ENCODE data around the gene RAB40B.

RAB40B gene

DNA sequence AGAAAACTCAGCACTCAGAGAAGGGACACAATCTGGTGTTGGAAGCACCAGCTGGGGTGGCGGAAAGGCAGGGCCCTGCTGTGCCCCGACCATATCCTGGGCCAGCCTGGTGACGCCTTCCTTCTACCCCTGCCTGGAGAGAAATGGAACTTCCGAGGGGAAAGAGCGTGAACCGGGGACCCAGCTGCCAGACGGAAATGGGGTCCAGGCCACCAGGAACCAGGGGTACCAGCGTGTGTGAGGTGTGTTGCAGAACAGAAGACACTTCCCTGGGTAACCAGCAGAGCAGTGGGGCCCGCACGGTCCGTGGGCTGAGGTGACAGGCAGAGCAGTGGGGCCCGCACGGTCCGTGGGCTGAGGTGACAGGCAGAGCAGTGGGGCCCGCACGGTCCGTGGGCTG, 6.8 kb downstream of the RAB40B start:
- DNase-seq, result no peak

DNA sequence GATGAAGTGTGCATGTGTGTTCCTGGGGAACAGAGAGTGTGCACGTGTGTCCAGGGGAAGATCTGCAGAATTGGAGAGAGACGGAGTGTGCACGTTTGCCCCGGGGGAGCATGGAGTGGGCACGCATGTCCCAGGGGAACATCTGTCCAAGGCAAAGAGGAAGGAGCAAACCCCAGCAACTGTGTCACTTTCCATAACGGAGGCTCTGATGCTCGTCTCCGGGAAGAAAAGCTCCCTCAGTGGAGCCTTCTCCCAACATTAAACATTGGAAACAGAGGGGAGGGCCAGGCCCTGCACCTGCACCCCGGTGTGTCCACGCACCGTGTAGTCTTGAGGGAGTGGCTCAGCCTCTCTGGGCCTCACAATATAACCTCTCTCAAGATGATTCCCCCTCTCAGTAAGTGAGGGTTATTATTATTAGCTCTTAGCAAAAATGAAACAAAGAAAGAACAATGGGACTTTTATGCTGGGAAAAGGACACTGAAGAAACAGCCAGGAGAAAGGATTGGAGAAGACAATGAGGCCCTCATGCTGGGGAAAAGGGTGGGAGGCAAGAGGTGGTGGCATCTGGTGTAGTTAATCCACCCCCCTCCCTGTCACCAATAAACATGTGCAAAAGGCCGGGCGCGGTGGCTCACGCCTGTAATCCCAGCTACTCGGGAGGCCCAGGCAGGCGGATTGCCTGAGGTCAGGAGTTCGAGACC, 7.6 kb downstream of the RAB40B start:
- DNase-seq, result no peak

DNA sequence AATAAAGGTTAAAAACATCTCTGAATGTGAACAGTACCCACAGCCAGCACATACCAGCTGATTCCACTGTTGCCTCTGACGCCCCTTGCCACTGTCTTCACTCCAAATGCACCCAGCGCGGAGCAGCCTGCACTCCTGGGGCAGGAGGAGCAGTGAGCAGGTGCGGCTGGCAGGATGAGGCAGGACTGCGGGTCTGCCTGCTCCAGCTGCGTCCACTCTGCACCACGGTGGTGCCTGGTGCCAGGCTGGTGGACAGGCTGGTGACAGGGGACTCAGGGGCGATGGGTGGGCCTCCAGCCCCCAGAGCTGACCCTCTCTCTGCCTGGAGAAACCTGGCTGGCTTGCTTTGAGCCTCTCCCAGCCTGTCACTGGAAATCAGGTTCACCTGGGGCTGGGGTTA, 9.4 kb downstream of the RAB40B start:
- DNase-seq, result no peak

DNA sequence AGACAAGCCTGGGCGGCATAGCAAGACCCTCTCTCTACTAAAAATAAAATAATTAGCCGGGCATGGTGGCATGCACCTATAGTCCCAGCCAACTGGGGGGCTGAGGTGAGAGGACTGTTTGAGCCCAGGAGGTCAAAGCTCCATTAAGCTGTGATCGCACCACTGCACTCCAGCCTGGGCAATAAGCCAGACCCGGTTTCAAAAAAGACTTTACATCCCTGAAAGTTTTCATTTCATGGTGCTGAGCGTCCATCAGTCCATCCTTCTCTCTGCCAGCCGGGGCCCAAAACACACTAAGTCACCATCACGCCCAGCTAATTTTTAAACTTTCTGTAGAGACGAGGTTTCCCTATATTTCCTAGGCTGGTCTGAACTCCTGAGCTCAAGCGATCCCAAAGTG, 10.6 kb downstream of the RAB40B start:
- no peak for DNase-seq

DNA sequence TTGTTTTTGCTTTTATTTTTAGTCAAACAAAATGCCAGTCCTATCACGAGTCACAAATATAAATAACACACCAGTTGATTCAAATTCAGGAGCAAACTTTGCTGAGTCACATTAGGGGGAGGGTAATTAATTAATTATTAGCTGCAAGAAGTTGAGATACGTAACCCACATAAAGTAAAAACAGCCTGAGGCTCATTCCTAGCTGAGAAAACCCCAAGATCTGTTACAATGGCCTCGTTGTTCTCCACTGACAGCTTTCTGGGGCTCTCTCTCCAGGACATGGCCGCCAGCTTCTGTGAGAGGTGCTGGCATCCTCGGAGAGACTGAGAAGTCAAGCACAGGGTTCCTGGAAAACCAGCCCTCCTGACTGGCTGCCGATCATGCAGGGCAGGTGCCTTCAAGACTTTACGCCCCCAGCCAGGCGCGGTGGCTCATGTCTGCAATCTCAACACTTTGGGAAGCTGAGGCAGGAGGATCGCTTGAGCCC, 11.1 kb downstream of the RAB40B start:
- no peak for DNase-seq

DNA sequence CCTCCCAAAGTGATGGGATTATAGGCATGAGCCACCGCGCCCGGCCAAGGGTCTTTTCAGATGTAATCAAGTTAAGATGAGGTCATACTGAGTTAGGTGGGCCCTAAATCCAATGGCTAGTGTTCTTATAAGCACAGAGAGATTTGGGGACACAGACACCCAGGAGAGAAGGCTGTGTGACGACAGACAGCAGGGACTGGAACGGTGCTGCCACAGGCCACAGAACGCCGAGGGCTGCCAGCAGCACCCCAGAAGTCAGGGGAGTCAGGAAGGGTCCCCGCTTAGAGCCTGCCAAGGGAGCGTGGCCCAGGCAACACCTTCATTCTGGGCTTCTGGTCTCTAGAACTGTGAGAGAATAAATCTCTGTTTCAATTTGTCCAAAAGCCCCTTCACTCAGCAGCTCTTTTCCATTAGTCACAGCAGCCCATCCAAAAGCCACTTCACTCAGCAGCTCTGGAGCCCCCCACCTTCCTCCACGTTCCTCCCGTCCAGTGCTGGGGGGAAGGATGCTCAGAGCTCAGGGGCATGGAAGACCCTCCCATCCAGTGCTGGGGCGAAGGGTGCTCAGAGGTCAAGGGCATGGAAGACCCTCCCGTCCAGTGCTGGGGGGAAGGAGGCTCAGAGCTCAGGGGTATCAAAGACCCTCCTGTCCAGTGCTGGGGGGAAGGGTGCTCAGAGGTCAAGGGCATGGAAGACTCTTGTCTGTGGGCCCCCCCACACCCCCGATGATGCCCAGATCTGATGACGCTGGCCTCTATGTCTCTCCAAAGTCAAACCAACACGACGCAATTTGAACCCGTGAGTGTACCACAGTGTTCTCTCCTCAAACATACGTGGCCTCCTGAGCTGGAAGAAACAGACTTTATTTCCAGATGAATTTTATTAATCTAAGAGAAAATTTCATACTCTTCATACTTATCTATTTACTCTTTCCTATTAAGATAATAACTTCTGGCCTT, 11.9 kb downstream of the RAB40B start:
- DNase-seq, result no peak

DNA sequence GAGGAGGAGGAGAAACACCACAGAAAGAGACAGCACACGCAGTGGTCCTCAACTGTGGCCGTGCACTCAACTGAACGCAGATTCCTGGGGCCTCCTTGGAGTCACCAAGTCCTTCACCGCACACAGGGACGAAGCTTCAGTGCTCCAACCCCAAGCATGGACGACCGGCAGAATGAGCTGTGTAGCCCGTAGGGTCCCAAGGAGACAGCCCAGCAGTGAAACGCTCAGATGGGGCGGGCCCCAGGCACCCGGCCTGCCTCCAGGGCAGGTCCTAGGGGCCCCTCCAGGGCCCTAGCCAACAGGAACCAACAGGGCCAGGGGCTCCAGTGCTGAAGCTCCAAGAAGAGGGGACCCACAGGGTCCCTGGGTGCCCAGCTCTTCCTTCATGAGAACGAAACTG, 13.2 kb downstream of the RAB40B start:
- no peak for DNase-seq

DNA sequence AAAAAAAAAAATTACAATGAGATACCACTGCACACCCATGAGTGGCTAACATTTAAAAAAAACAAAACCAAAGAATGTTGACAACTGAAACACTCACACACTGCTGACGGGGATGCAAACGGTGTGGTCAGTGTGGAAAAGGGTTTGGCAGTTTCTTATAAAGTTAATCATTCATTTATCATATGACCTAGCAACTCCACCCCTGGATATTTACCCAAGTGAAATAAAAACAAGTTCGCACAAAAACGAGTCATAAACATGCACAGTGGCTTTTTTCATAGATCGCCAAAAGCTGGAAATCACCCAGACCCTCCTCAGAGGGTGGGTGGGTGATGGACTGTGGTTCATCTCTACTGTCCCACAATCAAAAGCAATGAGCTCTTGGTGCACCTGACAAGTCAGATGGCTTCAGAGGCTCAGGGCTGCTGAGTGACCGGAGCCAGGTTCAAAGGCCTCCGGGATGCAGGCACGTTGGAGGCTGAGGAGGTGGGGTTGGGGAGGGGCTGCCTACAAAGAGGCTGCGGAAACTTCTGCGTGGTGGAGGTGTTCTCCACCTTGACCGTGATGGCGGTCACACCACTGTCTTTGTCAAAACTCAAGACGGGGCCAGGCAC, 14.2 kb downstream of the RAB40B start:
- no peak for DNase-seq

DNA sequence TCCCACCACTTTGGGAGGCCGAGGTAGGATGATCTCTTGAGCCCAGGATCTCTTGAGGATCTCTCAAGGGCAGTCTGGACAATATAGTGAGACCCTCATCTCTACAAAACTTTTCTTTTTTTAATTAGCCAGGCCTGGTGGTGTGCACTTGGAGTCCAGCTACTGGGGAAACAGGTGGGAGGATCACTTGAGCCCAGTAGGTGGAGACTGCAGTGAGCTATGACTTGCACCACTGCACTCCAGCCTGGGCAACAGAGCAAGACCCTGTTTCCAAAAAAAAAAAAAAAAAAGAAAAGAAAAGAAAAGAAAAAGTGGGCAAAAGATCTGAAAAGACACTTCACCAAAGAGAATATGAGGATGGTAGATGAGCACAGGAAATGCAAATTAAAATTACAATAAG, 15.0 kb downstream of the RAB40B start:
- DNase-seq, result no peak

DNA sequence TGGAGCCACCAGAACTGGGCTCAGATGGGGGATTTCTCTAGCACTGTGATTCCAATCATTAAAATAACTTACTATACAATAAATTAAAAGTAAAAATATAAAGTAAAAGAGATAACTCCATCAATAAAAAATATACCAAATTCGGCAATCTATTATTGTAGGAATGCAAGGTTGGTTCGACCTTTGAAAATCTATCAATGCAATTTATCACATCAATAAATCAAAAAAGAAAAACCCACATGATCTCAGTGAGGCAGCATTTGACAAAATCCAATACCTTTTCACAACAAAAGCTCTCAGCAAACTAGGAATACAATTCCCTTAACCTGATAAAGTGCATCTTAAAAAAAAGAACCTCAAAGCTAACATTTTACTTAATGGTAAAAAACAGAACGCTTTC, 17.0 kb downstream of the RAB40B start:
- no peak for DNase-seq

DNA sequence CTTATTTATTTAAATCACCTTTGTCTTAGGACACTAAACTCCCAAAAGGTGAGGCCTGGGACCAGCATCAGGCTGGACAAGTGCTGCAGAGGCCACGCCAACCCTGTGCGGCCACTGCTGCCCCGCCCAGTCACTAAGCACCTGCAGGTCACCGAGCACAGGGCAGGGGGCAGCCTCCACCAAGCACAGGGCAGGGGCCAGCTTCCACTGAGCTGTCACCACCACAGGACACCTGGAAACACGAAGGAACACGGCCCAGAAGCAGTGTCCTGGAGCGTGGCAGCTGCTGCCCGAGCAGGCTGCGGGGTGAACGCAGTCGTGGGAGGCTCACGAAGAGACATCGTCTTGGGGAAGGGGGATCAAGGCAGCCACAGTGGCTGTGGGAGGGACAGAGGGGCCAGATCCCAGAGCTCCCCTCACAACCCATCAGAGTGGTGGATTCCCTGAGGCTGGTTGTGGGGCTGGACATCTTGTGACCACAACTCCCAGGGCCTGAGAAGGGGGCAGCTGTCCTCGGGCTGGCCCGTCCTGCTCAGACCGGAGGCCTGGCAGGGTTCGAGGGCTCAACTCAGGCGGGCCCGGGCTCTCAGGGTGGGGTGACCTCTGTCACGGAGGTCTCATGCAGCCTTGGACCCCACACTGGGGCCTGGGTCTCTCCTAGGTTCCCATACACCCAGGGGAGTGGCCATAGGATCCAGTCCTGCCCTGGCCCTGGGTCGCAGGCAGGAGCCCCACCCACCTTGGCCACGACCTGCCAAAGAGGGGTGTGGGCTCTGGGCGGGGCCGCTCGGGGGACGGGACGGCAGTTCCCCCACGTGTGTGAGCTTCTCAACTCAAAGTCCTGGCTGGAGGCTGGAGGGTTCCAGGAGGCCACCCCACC, 18.7 kb downstream of the RAB40B start:
- DNase-seq, result no peak

DNA sequence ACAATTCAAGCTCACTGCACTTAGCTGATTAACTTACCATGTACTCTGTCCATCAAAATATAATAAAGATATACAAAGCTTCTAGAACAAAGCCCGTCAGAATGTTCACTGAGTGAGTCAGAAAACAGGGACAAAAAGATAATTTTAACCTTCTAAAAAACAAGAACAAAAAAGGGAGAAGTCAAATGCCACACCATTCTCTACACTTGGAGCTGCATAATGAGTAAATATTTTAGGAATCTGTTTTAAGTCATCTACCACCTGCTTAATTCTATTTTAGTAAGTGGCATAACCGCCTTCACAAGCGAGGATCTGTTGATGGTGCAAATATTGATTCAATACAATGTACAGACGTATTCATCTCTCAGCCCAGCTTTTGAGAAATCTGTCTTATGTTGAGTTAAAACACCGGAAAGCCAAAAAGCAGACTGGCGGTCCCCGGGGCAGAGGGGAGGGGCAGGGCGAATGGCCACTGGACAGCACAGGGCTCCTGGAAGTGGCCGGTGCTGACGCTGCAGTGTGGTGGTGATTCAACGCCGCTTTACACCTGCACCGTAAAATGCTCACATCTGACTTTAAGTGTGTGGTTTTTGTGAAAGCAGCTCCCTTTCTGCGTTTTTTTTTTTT, 20.1 kb downstream of the RAB40B start:
- no peak for DNase-seq

DNA sequence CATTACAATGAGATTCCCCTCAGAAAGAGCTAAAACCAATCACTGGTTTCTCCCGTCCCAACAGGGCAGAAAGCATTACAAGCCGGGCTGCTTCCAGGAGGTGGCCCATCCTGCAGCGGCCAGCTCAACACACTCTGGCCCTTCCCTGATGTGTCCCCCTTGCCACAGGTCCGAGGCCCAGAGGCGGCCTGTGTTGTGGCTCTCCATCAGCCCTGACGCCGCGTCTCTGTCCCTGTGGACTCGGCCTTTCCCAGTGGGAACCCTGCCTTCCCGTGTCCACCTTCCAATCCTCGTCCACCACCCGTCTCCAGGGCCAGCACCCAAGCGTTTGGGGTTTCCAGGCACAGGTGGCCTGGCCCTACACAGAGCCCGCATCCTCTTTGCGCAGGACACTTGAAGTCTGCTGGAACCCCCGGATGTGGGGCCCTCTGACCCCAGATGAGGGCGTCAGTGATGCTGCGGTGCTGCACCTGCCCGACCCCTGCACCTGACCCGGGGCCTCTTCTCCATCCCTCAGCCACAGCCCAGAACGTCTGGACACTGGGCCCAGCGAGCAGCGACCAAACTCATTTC, 21.1 kb downstream of the RAB40B start:
- no peak for DNase-seq

DNA sequence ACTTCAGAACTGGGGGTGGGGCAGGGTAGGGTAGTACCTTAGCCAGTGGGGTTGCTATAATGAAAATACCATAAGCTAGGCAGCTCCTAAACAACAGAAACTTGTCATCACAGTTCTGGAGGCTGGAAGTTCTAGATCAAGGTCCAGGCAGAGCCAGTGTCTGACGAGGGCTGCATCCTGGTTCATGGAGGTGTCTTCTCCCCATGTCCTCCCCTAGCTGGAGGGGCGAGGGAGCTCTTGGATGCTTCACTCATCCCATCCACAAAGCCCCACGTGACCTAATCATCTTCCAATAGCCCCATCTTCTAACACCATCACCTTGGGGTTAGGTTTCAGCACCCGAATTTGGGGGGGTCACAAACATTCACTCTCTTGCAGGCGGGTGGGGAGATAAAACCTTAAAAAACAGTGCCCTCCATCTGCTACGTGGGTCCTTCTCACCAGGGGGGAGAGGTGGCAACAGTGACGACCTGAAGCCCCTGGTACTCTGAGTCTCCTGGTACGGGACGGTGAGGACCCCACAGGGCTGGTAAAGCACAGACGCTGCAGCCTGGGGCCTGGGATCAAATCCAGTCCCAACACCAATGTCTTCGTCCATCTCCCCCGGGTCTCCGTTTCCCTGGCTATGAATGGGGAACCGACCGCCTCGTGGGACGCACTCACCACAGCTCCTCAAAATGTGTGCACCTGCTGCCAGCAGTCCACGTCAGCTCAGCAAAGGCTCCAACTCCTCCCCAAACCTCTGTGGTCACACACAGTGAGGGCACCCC, 22.8 kb downstream of the RAB40B start:
- DNase-seq, result no peak

DNA sequence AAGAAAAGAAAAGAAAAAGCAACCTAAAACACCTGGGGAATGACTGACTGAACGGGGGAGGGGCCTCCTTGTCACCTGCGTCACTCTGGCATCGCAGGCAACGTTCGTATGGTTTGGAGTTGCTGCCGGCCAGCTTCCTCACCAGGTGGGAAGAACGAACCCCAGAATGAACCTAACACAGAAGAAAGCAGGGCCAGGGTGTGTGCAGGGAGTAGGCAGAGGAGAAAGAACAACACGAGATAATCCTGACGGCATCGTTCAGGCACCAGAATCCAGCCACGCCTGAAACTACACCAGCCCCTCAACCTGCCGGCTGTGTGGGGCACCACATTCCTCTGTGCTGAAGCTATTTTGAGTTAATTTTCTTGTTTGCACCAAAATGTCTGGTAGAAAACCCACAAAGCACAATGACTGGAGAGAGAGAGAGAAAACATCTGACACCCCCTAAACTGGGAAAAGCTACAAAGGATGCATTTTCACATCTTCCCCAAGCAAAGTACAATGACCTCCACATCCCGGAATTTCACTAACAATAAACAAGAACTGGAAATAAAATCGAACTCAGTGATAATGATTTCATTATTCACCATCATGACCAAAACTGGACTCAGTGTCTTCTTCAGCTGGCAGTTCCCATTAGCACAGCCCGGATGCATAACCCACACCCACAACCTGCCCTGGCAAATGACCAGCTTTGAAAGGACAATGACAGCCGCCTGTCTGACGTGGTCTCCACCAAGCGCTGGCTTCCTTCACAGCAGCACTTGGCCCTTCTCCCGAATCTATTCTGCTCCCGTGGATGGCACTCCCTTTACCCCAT, 23.6 kb downstream of the RAB40B start:
- no peak for DNase-seq

DNA sequence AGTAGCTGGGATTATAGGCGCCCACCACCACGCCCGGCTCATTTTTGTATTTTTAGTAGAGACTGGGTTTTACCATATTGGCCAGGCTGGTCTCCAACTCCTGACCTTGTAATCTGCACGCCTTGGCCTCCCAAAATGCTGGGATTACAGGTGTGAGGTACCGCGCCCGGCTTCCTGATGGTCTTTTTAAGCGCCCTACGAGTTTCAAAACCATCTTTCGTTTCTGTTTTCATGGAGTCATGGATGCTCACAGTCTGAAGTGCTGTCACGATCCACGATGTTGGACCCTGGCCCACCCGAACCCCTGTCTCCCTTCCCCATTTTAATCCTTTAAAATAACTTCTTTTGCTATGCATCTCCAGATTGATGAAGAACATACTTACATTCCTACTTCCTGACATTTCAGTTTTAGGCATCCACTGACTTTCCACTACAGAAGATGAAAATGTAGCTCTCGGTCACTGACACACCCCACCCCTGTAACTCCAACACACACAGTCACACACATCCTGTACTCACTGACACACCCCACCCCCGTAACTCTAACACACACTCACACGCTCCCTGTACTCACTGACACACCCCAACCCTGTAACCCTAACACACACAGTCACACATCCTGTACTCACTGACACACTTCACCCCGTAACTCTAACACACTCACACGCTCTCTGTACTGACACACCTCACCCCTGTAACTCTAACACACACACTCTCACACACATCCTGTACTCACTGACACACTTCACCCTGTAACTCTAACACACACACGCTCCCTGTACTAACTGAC, 27.6 kb downstream of the RAB40B start:
- DNase-seq, result no peak

DNA sequence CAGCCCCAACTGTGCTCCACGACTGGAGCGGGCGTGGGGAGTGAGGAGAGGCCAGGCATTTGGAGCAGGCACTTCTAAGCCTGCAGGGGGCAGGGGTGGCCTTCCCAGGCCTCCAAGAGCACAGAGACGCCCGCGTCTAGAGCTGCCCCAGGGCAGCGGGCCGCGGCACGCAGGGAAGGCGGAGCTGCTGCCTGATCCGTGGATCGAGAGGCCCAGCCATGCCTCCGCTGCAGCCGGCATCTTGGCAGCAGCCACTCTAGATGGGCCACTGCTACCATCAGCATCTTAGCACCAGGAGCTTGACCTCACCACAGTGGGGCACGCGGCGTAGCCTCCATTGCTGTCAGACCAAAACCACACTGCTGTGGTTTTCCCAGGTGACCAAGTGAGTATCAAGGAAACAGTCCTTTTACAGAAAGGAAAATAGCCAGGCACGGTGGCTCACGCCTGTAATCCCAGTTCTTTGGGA, 29.8 kb downstream of the RAB40B start:
- DNase-seq, result no peak

DNA sequence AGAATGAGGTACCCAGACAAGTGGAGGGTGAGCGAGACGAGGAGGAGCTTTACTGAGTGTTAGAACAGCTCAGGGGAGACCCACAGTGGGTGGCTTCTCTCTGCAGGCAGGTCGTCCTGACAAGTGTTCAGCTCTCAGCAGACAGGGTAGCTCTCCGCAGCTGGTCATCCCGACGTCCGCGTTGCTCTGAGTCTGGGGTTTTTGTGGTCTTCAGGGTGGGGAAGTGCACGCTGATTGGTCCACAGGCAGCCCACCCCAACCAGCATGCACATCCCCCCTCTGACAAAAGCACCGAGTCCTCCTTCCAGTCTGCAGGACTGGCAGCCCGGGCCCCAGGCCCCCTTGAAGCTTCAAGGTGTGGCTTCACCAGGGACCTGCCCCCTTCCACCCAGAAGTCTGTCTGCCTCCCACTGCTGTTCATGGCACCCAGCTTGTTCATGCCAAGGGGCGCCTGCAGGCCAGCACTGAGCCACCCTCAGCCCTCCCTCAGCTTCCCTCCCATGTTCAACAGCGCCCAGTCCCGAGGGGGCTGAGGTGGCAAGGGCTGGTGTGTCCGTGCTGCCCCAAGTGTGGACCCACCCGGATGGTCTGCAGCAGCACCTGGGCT, 30.4 kb downstream of the RAB40B start:
- DNase-seq, result no peak

DNA sequence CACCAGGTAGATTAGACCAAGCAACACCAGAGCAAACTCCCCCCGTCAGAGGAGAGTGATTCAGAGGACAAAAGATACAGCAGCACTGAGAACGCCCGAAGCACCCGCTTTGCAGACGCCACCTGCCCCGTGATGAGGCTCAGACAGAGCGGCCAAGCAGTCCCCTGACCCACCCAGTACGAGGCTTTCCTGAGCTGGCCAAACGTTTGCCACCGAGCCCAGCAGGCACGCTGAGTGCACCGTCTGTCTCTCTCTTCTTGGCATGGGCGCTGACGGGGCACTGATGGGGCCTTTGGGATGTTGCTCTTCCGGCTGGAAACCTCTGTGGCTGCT, 30.9 kb downstream of the RAB40B start:
- no peak for DNase-seq

Measured in NCI-H1417 treated with DMSO at 0.1 percent for 48 hours (cell line).